ENCODE results near the gene MAGEA3. TPM values are rescaled to one million over a fixed set of nuclear protein-coding genes. Genes with fewer than 3 reads are reported as not detected.

MAGEA3 gene, protein sequence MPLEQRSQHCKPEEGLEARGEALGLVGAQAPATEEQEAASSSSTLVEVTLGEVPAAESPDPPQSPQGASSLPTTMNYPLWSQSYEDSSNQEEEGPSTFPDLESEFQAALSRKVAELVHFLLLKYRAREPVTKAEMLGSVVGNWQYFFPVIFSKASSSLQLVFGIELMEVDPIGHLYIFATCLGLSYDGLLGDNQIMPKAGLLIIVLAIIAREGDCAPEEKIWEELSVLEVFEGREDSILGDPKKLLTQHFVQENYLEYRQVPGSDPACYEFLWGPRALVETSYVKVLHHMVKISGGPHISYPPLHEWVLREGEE
- not detected in 2 replicates for total RNA-seq

DNA sequence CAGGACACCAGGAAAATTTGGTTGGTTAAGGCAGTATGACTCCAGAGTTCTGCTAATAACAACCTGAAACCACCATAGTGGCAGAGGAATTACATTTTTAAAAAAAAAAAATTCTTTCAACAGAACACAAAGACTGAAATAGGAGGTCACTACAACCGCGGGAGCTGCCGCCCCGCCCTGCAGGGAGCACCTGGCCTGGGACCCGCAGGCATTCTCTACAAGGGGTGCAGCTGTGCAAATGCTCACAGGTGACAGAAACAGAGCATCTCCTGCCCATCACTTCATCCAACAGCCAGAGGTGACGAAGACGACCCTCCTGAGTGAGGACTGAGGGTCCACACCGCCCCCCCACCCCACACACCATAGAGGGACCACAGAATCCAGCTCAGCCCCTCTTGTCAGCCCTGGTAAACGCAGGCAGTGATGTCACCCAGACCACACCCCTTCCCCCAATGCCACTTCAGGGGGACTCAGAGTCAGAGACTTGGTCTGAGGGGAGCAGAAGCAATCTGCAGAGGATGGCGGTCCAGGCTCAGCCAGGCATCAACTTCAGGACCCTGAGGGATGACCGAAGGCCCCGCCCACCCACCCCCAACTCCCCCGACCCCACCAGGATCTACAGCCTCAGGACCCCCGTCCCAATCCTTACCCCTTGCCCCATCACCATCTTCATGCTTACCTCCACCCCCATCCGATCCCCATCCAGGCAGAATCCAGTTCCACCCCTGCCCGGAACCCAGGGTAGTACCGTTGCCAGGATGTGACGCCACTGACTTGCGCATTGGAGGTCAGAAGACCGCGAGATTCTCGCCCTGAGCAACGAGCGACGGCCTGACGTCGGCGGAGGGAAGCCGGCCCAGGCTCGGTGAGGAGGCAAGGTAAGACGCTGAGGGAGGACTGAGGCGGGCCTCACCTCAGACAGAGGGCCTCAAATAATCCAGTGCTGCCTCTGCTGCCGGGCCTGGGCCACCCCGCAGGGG lies at the start of gene MAGEA3:
TSS of gene MAGEA3 (plus strand) at position 843 of the 980 bp plus-strand sequence. CDS start 2,039 bp downstream, outside the sequence.

DNA sequence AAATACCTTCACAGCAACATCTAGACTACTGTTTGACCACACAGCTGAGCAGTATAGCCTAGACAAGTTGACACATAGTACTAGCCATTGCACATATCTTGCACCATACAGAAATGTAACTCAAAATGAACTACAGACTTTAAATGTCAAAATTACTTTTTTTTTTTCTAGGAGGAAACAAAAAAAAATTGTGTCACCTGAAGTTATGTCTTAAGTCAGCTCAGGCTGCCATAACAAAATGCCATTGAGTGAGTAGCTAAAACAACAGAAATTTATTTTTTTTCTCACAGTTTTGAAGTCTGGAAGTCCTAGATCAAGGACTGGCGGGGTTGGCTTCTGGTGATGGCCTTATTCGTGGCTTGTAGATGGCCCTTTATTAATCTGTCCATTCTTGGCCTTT lies 10.6 kb downstream of the MAGEA3 start, which contains the start of gene CSAG2:
TSS of gene CSAG2 (minus strand) at position 101 of the 400 bp plus-strand sequence. CDS start 161 bp downstream, outside the sequence.

DNA sequence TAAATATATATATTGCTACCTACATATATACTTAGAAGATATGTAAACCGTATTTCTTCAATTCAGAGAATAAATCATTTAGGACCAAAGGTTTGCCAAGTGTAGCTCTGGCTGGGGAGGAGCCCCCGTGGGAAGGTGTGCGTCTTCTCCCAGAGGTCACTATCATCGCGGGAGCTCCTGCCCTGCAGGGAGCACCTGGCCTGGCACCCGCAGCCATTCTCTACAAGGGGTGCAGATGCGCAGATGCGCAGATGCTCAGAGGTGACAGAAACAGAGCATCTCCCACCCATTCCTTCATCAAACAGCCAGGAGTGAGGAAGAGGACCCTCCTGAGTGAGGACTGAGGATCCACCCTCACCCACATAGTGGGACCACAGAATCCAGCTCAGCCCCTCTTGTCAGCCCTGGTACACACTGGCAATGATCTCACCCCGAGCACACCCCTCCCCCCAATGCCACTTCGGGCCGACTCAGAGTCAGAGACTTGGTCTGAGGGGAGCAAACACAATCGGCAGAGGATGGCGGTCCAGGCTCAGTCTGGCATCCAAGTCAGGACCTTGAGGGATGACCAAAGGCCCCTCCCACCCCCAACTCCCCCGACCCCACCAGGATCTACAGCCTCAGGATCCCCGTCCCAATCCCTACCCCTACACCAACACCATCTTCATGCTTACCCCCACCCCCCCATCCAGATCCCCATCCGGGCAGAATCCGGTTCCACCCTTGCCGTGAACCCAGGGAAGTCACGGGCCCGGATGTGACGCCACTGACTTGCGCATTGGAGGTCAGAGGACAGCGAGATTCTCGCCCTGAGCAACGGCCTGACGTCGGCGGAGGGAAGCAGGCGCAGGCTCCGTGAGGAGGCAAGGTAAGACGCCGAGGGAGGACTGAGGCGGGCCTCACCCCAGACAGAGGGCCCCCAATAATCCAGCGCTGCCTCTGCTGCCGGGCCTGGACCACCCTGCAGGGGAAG lies 15.5 kb downstream of the MAGEA3 start, which contains the start of gene MAGEA2B:
TSS of gene MAGEA2B (plus strand) at position 814 of the 973 bp plus-strand sequence. CDS start 2,479 bp downstream, outside the sequence.

DNA sequence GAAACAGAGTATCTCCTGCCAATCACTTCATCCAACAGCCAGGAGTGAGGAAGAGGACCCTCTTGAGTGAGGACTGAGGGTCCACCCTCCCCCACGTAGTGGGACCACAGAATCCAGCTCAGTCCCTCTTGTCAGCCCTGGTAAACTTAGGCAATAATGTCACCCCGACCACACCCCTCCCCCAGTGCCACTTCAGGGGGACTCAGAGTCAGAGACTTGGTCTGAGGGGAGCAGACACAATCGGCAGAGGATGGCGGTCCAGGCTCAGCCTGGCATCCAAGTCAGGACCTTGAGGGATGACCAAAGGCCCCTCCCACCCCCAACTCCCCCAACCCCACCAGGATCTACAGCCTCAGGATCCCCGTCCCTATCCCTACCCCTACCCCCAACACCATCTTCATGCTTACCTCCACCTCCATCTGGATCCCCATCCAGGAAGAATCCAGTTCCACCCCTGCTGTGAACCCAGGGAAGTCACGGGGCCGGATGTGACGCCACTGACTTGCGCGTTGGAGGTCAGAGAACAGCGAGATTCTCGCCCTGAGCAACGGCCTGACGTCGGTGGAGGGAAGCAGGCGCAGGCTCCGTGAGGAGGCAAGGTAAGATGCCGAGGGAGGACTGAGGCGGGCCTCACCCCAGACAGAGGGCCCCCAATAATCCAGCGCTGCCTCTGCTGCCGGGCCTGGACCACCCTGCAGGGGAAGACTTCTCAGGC lies 34.8 kb downstream of the MAGEA3 start, which contains the start of the genes CSAG1 and MAGEA12:
TSS of gene CSAG1 (minus strand) at position 461 of the 715 bp plus-strand sequence. CDS start 1,261 bp downstream, outside the sequence.
TSS of gene MAGEA12 (plus strand) at position 497 of the 715 bp plus-strand sequence. CDS start 2,405 bp downstream, outside the sequence.

Other genes with a start within 250 kb of the MAGEA3 start
- gene GABRA3, start 247.5 kb upstream of the MAGEA3 start, total RNA-seq = not detected in 2 replicates
- gene GABRQ, start 60.9 kb upstream of the MAGEA3 start, total RNA-seq = not detected in 2 replicates
- gene CSAG2, start 10.5 kb downstream of the MAGEA3 start, total RNA-seq = not detected in 2 replicates
- gene MAGEA2B, start 15.8 kb downstream of the MAGEA3 start, total RNA-seq = not detected in 2 replicates
- not detected in 2 replicates for gene CSAG1, start 34.9 kb downstream of the MAGEA3 start, total RNA-seq
- gene MAGEA12, start 35.0 kb downstream of the MAGEA3 start, total RNA-seq = not detected in 2 replicates
- not detected in 2 replicates for gene MAGEA2, start 55.0 kb downstream of the MAGEA3 start, total RNA-seq
- not detected in 2 replicates for gene CSAG3, start 60.4 kb downstream of the MAGEA3 start, total RNA-seq
- not detected in 2 replicates for gene MAGEA6, start 70.9 kb downstream of the MAGEA3 start, total RNA-seq
- gene CETN2, start 132.0 kb downstream of the MAGEA3 start, total RNA-seq = 23.5 and 31.4 TPM in 2 replicates
- 10.8 and 23.8 TPM in 2 replicates for gene NSDHL, start 132.3 kb downstream of the MAGEA3 start, total RNA-seq
- 0.65 and 25.3 TPM in 2 replicates for gene ZNF185, start 199.3 kb downstream of the MAGEA3 start, total RNA-seq

All from vein endothelial cell (primary cell).